ENCODE data around the gene ZSWIM1.
A peak's percentile ranks its signal among the peaks of the same experiment; 100 is the strongest.

Gene ZSWIM1

DNA sequence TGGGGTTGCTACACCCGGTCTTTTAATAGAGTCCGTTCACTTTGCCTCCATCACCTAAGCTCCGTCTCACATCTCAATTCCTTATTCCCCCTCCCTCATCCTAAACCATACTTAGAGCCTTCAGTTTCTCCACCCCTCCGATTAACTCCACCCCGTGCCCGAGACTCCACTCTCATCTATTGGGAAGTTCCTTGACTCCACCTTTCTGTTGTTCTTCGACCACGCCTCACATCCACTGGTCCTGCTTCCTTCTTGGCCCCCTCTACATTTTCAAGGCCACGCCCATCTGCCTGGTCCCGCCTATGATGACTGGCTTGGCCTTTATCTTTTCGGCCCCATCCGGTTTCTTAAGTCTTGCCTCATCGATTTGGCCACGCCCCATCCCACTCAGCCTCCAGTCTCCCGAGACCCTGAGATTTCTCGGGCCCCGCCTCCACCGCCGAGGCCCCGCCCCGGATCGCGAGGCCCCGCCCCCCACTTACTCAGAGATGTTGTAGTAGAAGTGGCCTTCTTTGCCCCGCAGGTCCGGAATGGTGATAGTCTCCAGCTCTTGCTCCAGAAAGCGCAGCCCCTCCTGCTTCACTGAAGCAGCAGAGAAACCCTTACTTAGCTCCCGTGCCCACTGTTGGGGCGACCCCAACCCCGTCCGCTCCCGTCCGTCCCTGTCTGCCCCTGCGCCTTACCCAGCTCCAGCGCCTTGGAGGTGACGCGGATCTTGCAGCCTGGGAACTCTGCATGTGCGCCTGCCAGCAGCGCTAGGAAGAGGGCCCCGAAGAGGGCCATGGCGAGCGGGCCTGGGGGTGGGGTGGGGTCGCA, 29.9 kb downstream of the ZSWIM1 start:
- CTCF ChIA-PET = no interaction called here
- TF ChIP-seq ARNT (IDR thresholded peaks at IDR 0.05) (no peak), FOXK2 (IDR thresholded peaks at IDR 0.05) (no peak), FOXM1 (IDR thresholded peaks at IDR 0.05; ENCODE audit: borderline replicate concordance) (no peak), ELF4 (IDR thresholded peaks at IDR 0.05) (no peak), SUZ12 (IDR thresholded peaks at IDR 0.05) (no peak), HDGF (IDR thresholded peaks at IDR 0.05; ENCODE audit: borderline replicate concordance) (0 out of 2 replicates have a peak, but pooled peaks have one; percentile 24), FOXA1 (IDR thresholded peaks at IDR 0.05) (no peak), L3MBTL2 (conservative IDR thresholded peaks at IDR 0.05) (no peak), SP1 (IDR thresholded peaks at IDR 0.05) (no peak), BHLHE40 (IDR thresholded peaks at IDR 0.05; ENCODE audit: borderline replicate concordance) (no peak), CTBP1 (IDR thresholded peaks at IDR 0.05; ENCODE audit: borderline replicate concordance) (no peak)
- TF ChIP-seq, protein P1, sequence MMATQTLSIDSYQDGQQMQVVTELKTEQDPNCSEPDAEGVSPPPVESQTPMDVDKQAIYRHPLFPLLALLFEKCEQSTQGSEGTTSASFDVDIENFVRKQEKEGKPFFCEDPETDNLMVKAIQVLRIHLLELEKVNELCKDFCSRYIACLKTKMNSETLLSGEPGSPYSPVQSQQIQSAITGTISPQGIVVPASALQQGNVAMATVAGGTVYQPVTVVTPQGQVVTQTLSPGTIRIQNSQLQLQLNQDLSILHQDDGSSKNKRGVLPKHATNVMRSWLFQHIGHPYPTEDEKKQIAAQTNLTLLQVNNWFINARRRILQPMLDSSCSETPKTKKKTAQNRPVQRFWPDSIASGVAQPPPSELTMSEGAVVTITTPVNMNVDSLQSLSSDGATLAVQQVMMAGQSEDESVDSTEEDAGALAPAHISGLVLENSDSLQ (IDR thresholded peaks at IDR 0.05) = peak; percentile 79
- POLR2A ChIA-PET = interaction anchor here (0.6 to 1.6 kb wide), 7 partner anchors 9 to 54 kb away, joined by 3 to 6 read pairs (median 3); partner anchors contain the start of genes ACOT8, PCIF1 and ZSWIM3
- peak; percentile 99 for DNase-seq (ENCODE audit: extremely low spot score)

DNA sequence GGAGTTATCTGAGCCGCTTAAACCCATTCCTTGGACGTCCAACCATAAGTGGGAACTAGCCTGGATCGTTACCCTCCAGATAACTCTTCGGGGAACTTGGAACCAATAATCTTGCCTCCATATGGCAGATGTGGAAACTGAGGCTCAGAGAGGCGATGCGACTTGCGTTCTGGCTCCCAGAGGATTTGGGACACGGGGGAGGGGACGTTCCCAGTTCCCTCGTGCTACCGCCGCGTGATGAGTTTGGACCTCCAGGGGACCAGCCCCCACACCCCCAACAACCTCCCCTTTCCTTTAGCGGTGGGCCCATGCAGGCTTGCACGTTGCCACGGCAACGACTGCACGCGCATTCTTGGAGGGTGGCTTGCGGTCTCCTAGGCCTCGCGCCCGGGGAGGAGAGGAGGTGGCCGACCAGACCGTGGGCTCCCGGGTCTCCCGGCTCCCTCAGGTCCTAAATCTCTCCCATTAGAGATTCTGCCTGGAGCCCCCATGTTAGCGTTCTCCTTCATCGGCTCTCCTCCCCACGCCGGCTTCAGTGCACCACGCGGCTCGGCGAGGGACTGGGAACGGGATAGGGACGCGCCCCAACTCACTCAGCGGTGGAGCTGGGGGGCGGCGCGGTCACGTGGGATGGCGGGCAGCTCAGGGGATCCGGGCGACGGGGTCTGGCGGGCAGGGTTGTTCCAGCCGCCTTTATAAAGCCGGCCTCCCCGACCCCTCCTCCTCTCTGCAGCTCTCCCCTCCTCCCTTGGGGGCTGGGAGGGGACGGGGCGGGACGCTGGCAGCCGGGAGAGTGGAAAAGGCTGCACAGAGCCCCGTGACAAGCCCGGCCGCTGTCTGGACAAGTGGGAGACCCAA, 30.7 kb downstream of the ZSWIM1 start, which contains the start of gene PLTP:
PLTP (minus strand) TSS at position 670 of the 858 bp plus-strand sequence. CDS start 703 bp downstream, outside the sequence.
- no peak for DNase-seq (ENCODE audit: extremely low spot score)
- TF ChIP-seq L3MBTL2 (conservative IDR thresholded peaks at IDR 0.05) = 0 out of 2 replicates have a peak, but pooled peaks have one; percentile 36
- TF ChIP-seq LEF1 (IDR thresholded peaks at IDR 0.05; ENCODE audit: borderline replicate concordance) = no peak
- POLR2A ChIA-PET = interaction anchor here (1.4 to 1.6 kb wide), 2 partner anchors 18 to 30 kb away, joined by 3 to 5 read pairs; no protein-coding TSS in a partner anchor
- CTCF ChIA-PET = no interaction called here

DNA sequence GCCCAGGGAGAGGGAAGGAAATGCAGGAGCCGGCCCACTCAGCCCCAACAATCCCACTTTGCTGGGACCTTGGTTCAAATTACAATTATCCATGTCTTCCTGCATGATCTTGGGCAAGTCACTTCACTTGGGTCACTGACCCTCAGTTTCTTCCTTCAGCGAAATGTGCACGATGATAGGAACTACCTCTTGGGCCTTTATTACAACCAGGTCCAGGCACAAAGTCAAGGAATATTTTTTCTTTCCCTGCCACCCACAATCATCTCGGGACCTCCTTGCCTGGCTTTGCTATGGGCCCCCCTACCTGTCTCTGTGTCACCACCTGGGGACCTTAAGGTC, 31.3 kb downstream of the ZSWIM1 start:
- no peak for TF ChIP-seq ARNT (IDR thresholded peaks at IDR 0.05)
- no peak for TF ChIP-seq SUZ12 (IDR thresholded peaks at IDR 0.05)
- TF ChIP-seq CTBP1 (IDR thresholded peaks at IDR 0.05; ENCODE audit: borderline replicate concordance) = no peak
- no peak for TF ChIP-seq L3MBTL2 (conservative IDR thresholded peaks at IDR 0.05)
- TF ChIP-seq ZNF384 (IDR thresholded peaks at IDR 0.05) = no peak
- no peak for TF ChIP-seq HDGF (IDR thresholded peaks at IDR 0.05; ENCODE audit: borderline replicate concordance)
- TF ChIP-seq BHLHE40 (IDR thresholded peaks at IDR 0.05; ENCODE audit: borderline replicate concordance) = no peak
- TF ChIP-seq ELF4 (IDR thresholded peaks at IDR 0.05) = no peak
- TF ChIP-seq LEF1 (IDR thresholded peaks at IDR 0.05; ENCODE audit: borderline replicate concordance) = no peak
- TF ChIP-seq, protein P1 (IDR thresholded peaks at IDR 0.05) = no peak
- TF ChIP-seq FOXA1 (IDR thresholded peaks at IDR 0.05) = no peak
- TF ChIP-seq TARDBP (IDR thresholded peaks at IDR 0.05) = no peak
- DNase-seq (ENCODE audit: extremely low spot score) = no peak
- POLR2A ChIA-PET = no interaction called here
- CTCF ChIA-PET = no interaction called here

DNA sequence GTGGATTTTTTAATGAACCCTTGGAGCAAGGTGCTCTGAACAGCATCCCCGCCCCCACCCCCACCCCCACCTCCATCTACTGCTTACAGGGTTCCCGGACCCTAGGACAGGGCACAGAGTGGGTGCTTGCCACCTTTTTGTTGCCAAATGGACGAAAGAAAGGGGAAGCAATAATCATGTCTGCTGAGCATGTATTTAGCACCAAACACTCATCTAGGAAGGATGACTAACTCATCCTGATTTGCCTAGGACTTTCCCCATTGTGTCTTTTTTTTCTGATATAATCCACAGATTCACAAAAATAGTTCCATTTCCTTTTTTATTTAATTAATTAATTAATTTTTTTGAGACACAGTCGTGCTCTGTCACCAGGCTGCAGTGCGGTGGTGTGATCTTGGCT, 32.1 kb downstream of the ZSWIM1 start:
- POLR2A ChIA-PET = no interaction called here
- no peak for DNase-seq (ENCODE audit: extremely low spot score)

DNA sequence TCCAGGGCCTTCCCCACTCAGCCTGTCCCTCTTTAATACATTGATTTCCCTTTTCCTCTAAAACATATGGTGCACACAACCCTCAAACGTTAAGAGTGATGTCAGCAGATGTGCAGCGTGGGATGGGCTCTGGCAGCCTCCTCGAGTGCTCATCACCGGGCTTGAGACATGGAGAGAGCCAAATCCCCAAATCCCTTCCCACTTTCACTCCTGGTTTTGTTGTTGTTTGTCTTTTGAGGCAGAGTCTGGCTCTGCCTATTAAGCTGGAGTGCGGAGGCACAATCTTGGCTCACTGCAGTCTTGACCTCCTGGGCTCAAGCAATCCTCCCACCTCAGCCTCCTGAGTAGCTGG, 36.7 kb downstream of the ZSWIM1 start:
- CTCF ChIA-PET = no interaction called here
- no peak for DNase-seq (ENCODE audit: extremely low spot score)
- POLR2A ChIA-PET = interaction anchor here (3.0 kb wide), 1 partner anchor 17 kb away, joined by 11 read pairs; the partner anchor contains the start of gene PCIF1
- TF ChIP-seq FOXA1 (IDR thresholded peaks at IDR 0.05) (no peak), NFRKB (IDR thresholded peaks at IDR 0.05) (no peak), LEF1 (IDR thresholded peaks at IDR 0.05; ENCODE audit: borderline replicate concordance) (no peak), CTBP1 (IDR thresholded peaks at IDR 0.05; ENCODE audit: borderline replicate concordance) (no peak), BHLHE40 (IDR thresholded peaks at IDR 0.05; ENCODE audit: borderline replicate concordance) (no peak), FOXM1 (IDR thresholded peaks at IDR 0.05; ENCODE audit: borderline replicate concordance) (no peak), L3MBTL2 (conservative IDR thresholded peaks at IDR 0.05) (no peak), ZNF384 (IDR thresholded peaks at IDR 0.05) (no peak), SP1 (IDR thresholded peaks at IDR 0.05) (no peak), ELF4 (IDR thresholded peaks at IDR 0.05) (no peak), FOXK2 (IDR thresholded peaks at IDR 0.05) (no peak), ARNT (IDR thresholded peaks at IDR 0.05) (no peak), SUZ12 (IDR thresholded peaks at IDR 0.05) (no peak), HDGF (IDR thresholded peaks at IDR 0.05; ENCODE audit: borderline replicate concordance) (no peak), TARDBP (IDR thresholded peaks at IDR 0.05) (no peak)
- TF ChIP-seq, protein P1 (IDR thresholded peaks at IDR 0.05) = no peak

More for the DNA sequence above, 32.1 kb downstream of the ZSWIM1 start:
- no peak for TF ChIP-seq L3MBTL2 (conservative IDR thresholded peaks at IDR 0.05)
- TF ChIP-seq LEF1 (IDR thresholded peaks at IDR 0.05; ENCODE audit: borderline replicate concordance) = no peak
- no peak for TF ChIP-seq ARNT (IDR thresholded peaks at IDR 0.05)
- no peak for TF ChIP-seq CTBP1 (IDR thresholded peaks at IDR 0.05; ENCODE audit: borderline replicate concordance)
- TF ChIP-seq HDGF (IDR thresholded peaks at IDR 0.05; ENCODE audit: borderline replicate concordance) = no peak
- no peak for TF ChIP-seq SUZ12 (IDR thresholded peaks at IDR 0.05)
- no peak for TF ChIP-seq FOXK2 (IDR thresholded peaks at IDR 0.05)
- no peak for TF ChIP-seq TARDBP (IDR thresholded peaks at IDR 0.05)
- no peak for TF ChIP-seq SP1 (IDR thresholded peaks at IDR 0.05)
- TF ChIP-seq BHLHE40 (IDR thresholded peaks at IDR 0.05; ENCODE audit: borderline replicate concordance) = no peak
- no peak for TF ChIP-seq FOXM1 (IDR thresholded peaks at IDR 0.05; ENCODE audit: borderline replicate concordance)
- no peak for TF ChIP-seq ELF4 (IDR thresholded peaks at IDR 0.05)
- CTCF ChIA-PET = no interaction called here
